RWPE1 (cell line): ENCODE results near the gene TIAL1.

ENCODE experiments used
- CTCF ChIA-PET: fragments of 350-600 bp; sonication (Branson Sonifier 250); formaldehyde crosslinking; extraction: SDS; loops from one replicate; lab custom pipeline; 2021; lab: Yijun Ruan, JAX
- POLR2A ChIA-PET: fragments of 400-600 bp; formaldehyde crosslinking; extraction: SDS; loops from one replicate; lab custom pipeline; 2020; ENCODE audit warnings: antibody characterized with exemption; ENCODE audit not compliant: low non-redundant PET; lab: Yijun Ruan, JAX
- DNase-seq: peaks from one replicate; pipeline ENCODE4 v3.0.0; 2012; ENCODE audit warnings: low spot score
- H3K27ac ChIP-seq: fragments of 450-650 bp; 2 replicates; pipeline ENCODE4 v1.5.1; 2017
- CTCF ChIP-seq: fragments of 450-650 bp; conservative IDR thresholded peaks from 2 replicates; pipeline ENCODE4 v1.5.1; 2017; ENCODE audit warnings: low read depth, mild to moderate bottlenecking

Gene TIAL1

GRCh38 chr10:119640875-119641526, 44.2 kb upstream of the TIAL1 start:
- POLR2A ChIA-PET: no interaction called here
- CTCF ChIA-PET: interaction anchor here (0.6 kb wide), 2 partner anchors 90 to 231 kb away, joined by 3 to 4 read pairs; no protein-coding TSS in a partner anchor
- DNase-seq: no peak
- no peak for TF ChIP-seq CTCF
- H3K27ac ChIP-seq: no peak overlapping the region

DNA sequence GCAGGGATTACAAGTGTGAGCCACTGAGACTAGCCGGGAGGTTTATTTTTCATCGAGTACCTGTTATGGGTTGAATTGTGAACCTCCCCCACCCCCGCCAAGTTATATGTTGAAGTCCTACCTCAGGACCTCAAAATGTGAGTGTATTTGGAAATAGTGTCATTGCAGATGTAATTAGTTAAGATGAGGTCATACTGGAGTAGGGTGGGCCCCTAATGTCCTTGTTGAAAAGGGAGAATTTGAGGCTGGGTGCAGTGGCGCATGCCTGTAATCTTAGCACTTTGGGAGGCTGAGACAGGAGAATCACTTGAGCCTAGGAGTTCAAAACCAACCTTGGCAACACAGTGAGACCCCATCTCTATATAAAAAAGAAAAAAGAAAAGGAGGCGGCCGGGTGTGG, 43.6 kb upstream of the TIAL1 start:
- DNase-seq: no peak
- POLR2A ChIA-PET: no interaction called here
- H3K27ac ChIP-seq: no peak overlapping the region
- CTCF ChIA-PET: no interaction called here
- no peak for TF ChIP-seq CTCF

- CTCF ChIA-PET: no interaction called here
- no peak overlapping the region for H3K27ac ChIP-seq
- POLR2A ChIA-PET: no interaction called here
- DNase-seq: no peak
- TF ChIP-seq CTCF: no peak
These were observed 42.2 kb upstream of the TIAL1 start for GRCh38 chr10:119638982-119639381.

- no peak for TF ChIP-seq CTCF
- DNase-seq: no peak
- ChIA-PET CTCF (no interaction called here), POLR2A (no interaction called here)
- H3K27ac ChIP-seq: no peak overlapping the region
These were observed 40.9 kb upstream of the TIAL1 start for GRCh38 chr10:119637631-119638030.

DNA sequence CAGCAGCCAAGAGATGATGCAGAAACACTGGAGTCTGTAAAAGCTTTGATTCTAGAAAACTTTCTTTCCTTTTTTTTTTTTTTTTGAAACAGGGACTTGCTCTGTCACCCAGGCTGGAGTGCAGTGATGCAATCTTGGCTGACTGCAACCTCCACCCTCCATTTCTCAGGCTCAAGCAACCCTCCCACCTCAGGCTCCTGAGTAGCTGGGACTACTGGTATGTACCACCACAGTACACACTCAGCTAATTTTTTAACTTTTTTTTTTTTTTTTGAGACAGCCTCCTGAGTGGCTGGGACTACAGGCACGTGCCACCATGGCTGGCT, 37.4 kb upstream of the TIAL1 start:
- no peak overlapping the region for H3K27ac ChIP-seq
- TF ChIP-seq CTCF: no peak
- ChIA-PET CTCF (interaction anchor here (1.0 kb wide), 1 partner anchor 9 kb away, joined by 3 read pairs; no protein-coding TSS in a partner anchor), POLR2A (interaction anchor here (0.6 kb wide), 2 partner anchors 14 to 22 kb away, joined by 3 to 7 read pairs; no protein-coding TSS in a partner anchor)
- no peak for DNase-seq

DNA sequence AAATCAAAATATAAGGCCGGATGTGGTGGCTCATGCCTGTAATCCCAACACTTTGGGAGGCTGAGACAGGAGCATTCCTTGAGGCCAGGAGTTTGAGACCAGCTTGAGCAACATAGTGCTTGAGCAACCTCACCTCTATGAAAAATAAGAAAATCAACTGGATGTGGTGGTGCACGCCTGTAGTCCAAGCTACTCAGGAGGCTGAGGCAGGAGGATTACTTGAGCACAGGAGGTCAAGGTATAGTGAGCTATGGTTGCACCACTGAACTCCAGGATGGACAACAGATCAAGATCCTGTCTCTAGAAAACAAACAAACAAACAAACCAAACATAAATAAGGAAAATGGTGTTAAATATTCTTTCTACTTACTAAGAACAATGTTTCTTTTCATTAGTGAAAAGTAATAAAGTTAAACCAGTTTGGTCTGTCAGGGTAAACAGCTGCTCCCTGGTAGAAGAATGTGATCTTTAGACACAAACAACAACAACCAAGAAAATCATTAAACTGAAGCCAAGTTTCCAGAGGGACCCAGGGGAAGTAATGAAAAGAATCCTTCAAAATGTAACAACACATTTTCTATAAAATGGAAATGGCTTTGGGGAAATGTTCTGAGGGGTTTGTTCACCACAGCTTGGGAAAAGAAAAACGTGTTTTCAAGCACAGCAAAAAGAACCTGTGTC, 36.9 kb upstream of the TIAL1 start:
- no peak overlapping the region for H3K27ac ChIP-seq
- ChIA-PET POLR2A (interaction anchor here (0.6 to 0.7 kb wide), 3 partner anchors 15 to 22 kb away, joined by 3 to 7 read pairs (median 3); partner anchors contain the start of gene BAG3), CTCF (interaction anchor here (0.5 to 1.0 kb wide), 2 partner anchors 9 to 225 kb away, joined by 3 read pairs; no protein-coding TSS in a partner anchor)

More for the DNA sequence above, 36.9 kb upstream of the TIAL1 start:
- TF ChIP-seq CTCF: no peak
- DNase-seq: no peak
